ENCODE data around the gene THOC1. TPM values are rescaled to one million over a fixed set of nuclear protein-coding genes. Genes with fewer than 3 reads are reported as not detected.

THOC1 gene
- total RNA-seq, 2 donors from 2014 or later, result 29.0 to 35.8 TPM

DNA sequence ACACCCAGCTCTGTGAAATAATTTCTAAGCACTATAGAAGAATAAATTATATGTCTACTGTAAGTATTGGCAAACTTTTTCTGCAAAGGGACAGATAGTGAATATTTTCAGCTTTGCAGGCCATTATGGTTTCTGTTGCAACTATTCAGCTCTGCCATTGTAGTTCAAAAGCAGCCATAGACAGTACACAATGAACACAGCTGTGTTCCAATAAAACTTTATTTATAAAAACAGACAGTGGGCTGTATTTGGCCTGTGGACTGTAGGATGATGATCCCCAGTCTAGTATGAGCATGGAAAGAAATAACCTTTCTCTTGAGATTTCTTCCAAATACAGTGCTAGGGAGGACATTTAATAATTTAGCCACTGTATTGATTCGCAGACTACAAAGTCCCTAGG lies 35.2 kb upstream of the THOC1 start:
- H3K9me3 ChIP-seq, result no peaks in the 10 kb centered on the region
- H3K4me1 ChIP-seq (replicated peaks), result no peaks in the 10 kb centered on the region
- intact Hi-C loops (cut with DNase I), result no loop called here
- no peaks in the 10 kb centered on the region for H3K36me3 ChIP-seq
- H3K27ac ChIP-seq, result no peak overlapping the region
- no peak for DNase-seq (ENCODE audit: low spot score)
- H3K4me3 ChIP-seq, result no peak overlapping the region
- WGBS, result 3% methylated on average over 1 of the region's 1 CpG
- TF ChIP-seq, protein P1, sequence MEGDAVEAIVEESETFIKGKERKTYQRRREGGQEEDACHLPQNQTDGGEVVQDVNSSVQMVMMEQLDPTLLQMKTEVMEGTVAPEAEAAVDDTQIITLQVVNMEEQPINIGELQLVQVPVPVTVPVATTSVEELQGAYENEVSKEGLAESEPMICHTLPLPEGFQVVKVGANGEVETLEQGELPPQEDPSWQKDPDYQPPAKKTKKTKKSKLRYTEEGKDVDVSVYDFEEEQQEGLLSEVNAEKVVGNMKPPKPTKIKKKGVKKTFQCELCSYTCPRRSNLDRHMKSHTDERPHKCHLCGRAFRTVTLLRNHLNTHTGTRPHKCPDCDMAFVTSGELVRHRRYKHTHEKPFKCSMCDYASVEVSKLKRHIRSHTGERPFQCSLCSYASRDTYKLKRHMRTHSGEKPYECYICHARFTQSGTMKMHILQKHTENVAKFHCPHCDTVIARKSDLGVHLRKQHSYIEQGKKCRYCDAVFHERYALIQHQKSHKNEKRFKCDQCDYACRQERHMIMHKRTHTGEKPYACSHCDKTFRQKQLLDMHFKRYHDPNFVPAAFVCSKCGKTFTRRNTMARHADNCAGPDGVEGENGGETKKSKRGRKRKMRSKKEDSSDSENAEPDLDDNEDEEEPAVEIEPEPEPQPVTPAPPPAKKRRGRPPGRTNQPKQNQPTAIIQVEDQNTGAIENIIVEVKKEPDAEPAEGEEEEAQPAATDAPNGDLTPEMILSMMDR (IDR thresholded peaks at IDR 0.05), result no peak
- TF ChIP-seq POLR2AphosphoS5 (IDR thresholded peaks at IDR 0.05) (no peak), POLR2A (IDR thresholded peaks at IDR 0.05) (no peak)
- no peaks in the 10 kb centered on the region for H3K27me3 ChIP-seq (replicated peaks; ENCODE audit: insufficient read depth)

DNA sequence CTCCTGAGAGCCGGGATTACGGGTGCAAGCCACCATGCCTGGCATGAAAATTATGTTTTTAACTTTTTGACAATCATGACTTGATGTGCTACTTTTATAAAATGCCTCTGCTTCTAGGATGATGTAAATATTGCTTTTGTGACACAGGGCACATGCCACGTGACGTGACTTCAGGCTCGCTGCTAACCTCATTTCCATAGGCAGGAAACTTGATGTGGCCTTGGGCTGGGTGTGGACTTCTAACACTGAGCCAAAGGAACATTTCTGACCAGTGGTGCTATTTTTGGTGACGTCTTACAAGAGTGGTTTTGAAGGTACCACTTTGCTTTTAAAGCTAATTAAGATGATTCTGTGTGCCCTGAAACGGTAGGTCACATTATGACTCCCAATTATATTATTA lies 34.2 kb upstream of the THOC1 start:
- intact Hi-C loops (cut with DNase I), result no loop called here
- Histone ChIP-seq H3K9me3 (no peaks in the 10 kb centered on the region), H3K4me1 (replicated peaks) (no peaks in the 10 kb centered on the region), H3K36me3 (no peaks in the 10 kb centered on the region), H3K4me3 (no peak overlapping the region), H3K27me3 (replicated peaks; ENCODE audit: insufficient read depth) (no peaks in the 10 kb centered on the region), H3K27ac (no peak overlapping the region)
- DNase-seq (ENCODE audit: low spot score), result no peak
- 86% methylated on average over 7 of the region's 7 CpGs for WGBS
- TF ChIP-seq POLR2A (IDR thresholded peaks at IDR 0.05), result no peak

DNA sequence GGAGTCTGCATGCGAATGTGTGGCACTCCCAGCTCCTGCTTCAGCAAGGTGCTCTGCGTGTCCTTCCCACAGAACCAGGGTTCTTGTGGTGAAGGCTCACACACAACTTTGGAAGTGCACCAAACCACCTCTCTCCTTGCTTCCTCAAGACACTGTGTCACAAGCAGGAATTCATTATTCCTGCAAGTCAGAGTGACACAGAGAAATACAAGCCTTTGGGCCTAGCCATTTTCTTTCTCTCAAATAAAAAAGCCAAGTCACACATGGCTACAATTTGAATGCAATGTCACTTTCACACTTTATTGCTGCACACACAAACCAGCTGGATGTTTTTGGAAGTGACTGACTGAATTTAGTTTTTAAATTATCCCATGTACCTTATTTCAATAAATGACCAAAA lies 30.1 kb upstream of the THOC1 start:
- Histone ChIP-seq H3K4me3 (no peak overlapping the region), H3K4me1 (replicated peaks) (no peaks in the 10 kb centered on the region), H3K36me3 (no peaks in the 10 kb centered on the region), H3K27me3 (replicated peaks; ENCODE audit: insufficient read depth) (no peaks in the 10 kb centered on the region), H3K9me3 (no peaks in the 10 kb centered on the region), H3K27ac (no peak overlapping the region)
- TF ChIP-seq POLR2AphosphoS5 (IDR thresholded peaks at IDR 0.05) (no peak), POLR2A (IDR thresholded peaks at IDR 0.05) (no peak)
- TF ChIP-seq, protein P1 (IDR thresholded peaks at IDR 0.05), result no peak
- DNase-seq (ENCODE audit: low spot score), result no peak
- 88% methylated on average over 2 of the region's 2 CpGs for WGBS
- intact Hi-C loops (cut with DNase I), result no loop called here

DNA sequence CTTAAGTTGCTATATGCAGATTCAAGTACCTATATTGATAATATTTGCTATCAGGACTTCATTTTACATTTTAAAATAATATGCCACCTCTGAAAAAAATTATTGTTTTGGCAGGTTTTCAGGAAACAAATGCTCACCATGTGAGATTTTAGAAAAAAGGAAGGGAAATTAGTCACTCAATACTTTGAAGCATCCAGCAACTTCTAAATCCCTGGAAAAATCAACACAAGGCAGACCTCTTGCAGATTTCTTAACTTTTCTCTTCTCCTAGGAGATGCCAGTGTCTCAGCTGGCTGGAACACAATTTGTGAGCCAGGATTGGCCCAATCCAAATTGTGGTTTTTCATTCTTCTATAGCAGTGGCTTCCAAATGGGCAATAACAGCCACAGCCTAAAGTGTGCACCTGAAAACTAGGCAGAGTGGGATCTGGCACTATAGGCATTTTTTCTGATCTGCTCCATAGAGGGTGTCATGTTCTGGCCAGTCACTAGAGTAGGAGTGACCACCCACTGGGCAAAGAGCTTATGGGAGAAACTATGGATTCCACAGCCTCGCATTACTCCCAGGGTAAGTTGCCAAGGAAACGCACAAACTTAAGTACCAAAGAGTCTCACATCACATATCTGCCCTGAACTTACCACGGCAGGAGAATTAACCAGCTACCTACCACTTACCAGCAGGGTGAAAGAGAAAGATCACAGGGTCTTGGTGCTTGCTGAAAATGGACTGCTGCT lies 28.1 kb upstream of the THOC1 start:
- H3K4me1 ChIP-seq (replicated peaks), result no peaks in the 10 kb centered on the region
- H3K27ac ChIP-seq, result no peak overlapping the region
- no peaks in the 10 kb centered on the region for H3K36me3 ChIP-seq
- intact Hi-C loops (cut with DNase I), result no loop called here
- no peak for TF ChIP-seq POLR2AphosphoS5 (IDR thresholded peaks at IDR 0.05)
- TF ChIP-seq POLR2A (IDR thresholded peaks at IDR 0.05), result no peak
- no peak for DNase-seq (ENCODE audit: low spot score)
- H3K9me3 ChIP-seq, result no peaks in the 10 kb centered on the region
- no peak overlapping the region for H3K4me3 ChIP-seq
- H3K27me3 ChIP-seq (replicated peaks; ENCODE audit: insufficient read depth), result no peaks in the 10 kb centered on the region
- WGBS, result 50% methylated on average over 3 of the region's 3 CpGs

DNA sequence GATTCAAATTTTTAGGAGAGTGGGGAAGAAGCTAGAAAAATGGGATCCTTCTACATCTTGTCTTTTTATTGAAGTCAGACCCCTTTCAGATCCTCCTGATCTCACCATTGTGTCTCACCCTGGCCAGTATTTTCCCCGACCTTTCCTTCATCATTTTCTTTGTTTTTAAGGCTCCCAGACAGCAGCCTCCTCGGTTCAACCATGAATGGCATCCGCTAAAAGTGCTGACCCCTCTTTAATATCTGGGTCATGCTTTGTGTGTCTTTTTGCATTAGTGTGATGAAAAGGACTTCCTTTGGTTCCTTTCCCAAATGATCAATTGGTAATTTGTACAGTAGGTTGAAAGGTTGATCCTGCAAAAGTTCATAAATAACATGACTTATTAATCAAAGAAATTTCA lies 26.7 kb upstream of the THOC1 start:
- no peaks in the 10 kb centered on the region for H3K9me3 ChIP-seq
- no peak overlapping the region for H3K4me3 ChIP-seq
- TF ChIP-seq POLR2AphosphoS5 (IDR thresholded peaks at IDR 0.05), result no peak
- TF ChIP-seq POLR2A (IDR thresholded peaks at IDR 0.05), result no peak
- TF ChIP-seq, protein P1 (IDR thresholded peaks at IDR 0.05), result no peak
- 86% methylated on average over 3 of the region's 3 CpGs for WGBS
- no peaks in the 10 kb centered on the region for H3K36me3 ChIP-seq
- H3K4me1 ChIP-seq (replicated peaks), result no peaks in the 10 kb centered on the region
- intact Hi-C loops (cut with DNase I), result no loop called here
- H3K27me3 ChIP-seq (replicated peaks; ENCODE audit: insufficient read depth), result no peaks in the 10 kb centered on the region
- DNase-seq (ENCODE audit: low spot score), result no peak
- no peak overlapping the region for H3K27ac ChIP-seq

DNA sequence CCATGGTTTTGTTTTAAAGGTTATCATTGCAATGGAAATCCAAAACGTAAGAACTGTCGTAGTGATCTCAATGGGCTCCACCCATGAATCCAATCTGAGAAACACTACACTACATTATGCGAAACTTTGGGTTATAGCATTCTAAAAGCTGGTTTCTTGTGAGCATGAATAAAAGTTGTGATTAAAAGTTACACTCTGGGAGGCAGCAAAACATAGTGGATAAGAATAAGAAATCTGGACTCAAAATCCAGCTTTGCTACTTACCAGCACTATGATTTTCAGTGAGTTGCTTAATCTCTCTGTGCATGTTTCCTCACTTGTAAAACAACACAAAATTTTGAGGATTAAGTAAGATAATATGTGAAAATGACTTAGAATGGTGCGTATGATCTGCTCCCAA lies 25.7 kb upstream of the THOC1 start:
- H3K27me3 ChIP-seq (replicated peaks; ENCODE audit: insufficient read depth), result no peaks in the 10 kb centered on the region

More for the DNA sequence above, 25.7 kb upstream of the THOC1 start:
- Histone ChIP-seq H3K36me3 (no peaks in the 10 kb centered on the region), H3K4me1 (replicated peaks) (no peaks in the 10 kb centered on the region), H3K27ac (no peak overlapping the region), H3K4me3 (no peak overlapping the region), H3K9me3 (no peaks in the 10 kb centered on the region)
- 80% methylated on average over 4 of the region's 4 CpGs for WGBS
- DNase-seq (ENCODE audit: low spot score), result no peak
- intact Hi-C loops (cut with DNase I), result no loop called here
- no peak for TF ChIP-seq POLR2AphosphoS5 (IDR thresholded peaks at IDR 0.05)
- TF ChIP-seq POLR2A (IDR thresholded peaks at IDR 0.05), result no peak
- TF ChIP-seq, protein P1 (IDR thresholded peaks at IDR 0.05), result peak in 1 of 4 experiments; percentile 7

Data from prostate gland (tissue), 2 donors.